Stimulated activated CD8-positive, alpha-beta memory T cell treated with anti-CD3 and anti-CD28 coated beads, Interleukin-2, amount 100 ng/mL, for 48 hours (primary cell): ENCODE data around the gene CNTD1.

Source experiments
- DNase-seq, 2 donors: peaks; one replicate each; pipeline ENCODE4 v3.0.0-alpha.2; 2020; ENCODE audit warnings: low read depth in 2 of 2

The CNTD1 gene

GRCh38 chr17:42779936-42780850 lies 18.5 kb upstream of the CNTD1 start, which contains the start of gene WNK4:
Gene WNK4, plus strand, starts transcription at chr17:42780610. Its CDS starts 89 bp downstream, at chr17:42780699.
- DNase-seq = no peak

- no peak for DNase-seq
Observed at GRCh38 chr17:42780851-42781638, 17.6 kb upstream of the CNTD1 start.

- DNase-seq = no peak
Observed at GRCh38 chr17:42781639-42782165, 17.0 kb upstream of the CNTD1 start.

- no peak for DNase-seq
Observed at GRCh38 chr17:42782166-42783061, 16.2 kb upstream of the CNTD1 start.

- DNase-seq = no peak
Observed at GRCh38 chr17:42783062-42783790, 15.4 kb upstream of the CNTD1 start.

GRCh38 chr17:42783791-42784138 lies 14.9 kb upstream of the CNTD1 start:
- no peak for DNase-seq

GRCh38 chr17:42784409-42784808 lies 14.3 kb upstream of the CNTD1 start:
- DNase-seq = no peak

GRCh38 chr17:42784811-42785592 lies 13.7 kb upstream of the CNTD1 start:
- DNase-seq = no peak

- no peak for DNase-seq
Observed at GRCh38 chr17:42787266-42787665, 11.4 kb upstream of the CNTD1 start.

- no peak for DNase-seq
Observed at GRCh38 chr17:42791948-42792347, 6.7 kb upstream of the CNTD1 start.

GRCh38 chr17:42792545-42792944 lies 6.1 kb upstream of the CNTD1 start:
- no peak for DNase-seq

- DNase-seq = no peak
Observed at GRCh38 chr17:42795061-42795460, 3.6 kb upstream of the CNTD1 start.

GRCh38 chr17:42795465-42795864 lies 3.2 kb upstream of the CNTD1 start:
- DNase-seq = no peak

- no peak for DNase-seq
Observed at GRCh38 chr17:42796066-42796758, 2.4 kb upstream of the CNTD1 start.

GRCh38 chr17:42797067-42798007 lies 1.3 kb upstream of the CNTD1 start:
- no peak for DNase-seq

GRCh38 chr17:42798011-42798382 lies 664 bp upstream of the CNTD1 start:
- no peak for DNase-seq

- DNase-seq = no peak
Observed at GRCh38 chr17:42803074-42803883, 4.6 kb downstream of the CNTD1 start.
